ENCODE data around the gene STARD6.
"Not testable (repeated sequence)": the region's sequence is repeated elsewhere in the genome, so short reads cannot be mapped to it uniquely, and the experiment has no call there.

STARD6 gene

DNA sequence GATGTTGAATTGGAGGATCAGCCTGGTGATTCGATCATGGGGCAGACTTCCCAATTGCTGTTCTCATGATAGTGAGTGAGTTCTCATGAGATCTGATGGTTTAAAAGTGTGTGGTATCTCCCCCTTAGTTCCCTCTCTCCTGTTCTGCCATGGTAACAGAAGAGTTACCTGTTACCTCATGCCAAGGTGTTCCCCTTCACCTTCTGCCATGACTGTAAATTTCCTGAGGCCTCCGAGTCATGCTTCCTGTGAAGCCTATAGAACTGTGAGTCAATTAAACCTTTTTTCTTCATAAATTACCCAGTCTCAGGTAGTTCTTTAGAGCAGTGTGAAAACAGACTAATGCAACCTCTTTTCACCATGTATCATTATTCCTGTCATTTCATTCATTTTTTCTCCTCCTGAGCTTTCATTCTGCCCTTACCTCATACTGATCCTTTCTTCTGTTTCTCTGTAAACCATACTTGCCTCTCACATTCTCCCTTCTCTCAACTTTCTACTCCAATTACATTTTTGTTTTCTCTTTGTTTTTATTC, 22.0 kb downstream of the STARD6 start:
- DNase-seq = no peak

DNA sequence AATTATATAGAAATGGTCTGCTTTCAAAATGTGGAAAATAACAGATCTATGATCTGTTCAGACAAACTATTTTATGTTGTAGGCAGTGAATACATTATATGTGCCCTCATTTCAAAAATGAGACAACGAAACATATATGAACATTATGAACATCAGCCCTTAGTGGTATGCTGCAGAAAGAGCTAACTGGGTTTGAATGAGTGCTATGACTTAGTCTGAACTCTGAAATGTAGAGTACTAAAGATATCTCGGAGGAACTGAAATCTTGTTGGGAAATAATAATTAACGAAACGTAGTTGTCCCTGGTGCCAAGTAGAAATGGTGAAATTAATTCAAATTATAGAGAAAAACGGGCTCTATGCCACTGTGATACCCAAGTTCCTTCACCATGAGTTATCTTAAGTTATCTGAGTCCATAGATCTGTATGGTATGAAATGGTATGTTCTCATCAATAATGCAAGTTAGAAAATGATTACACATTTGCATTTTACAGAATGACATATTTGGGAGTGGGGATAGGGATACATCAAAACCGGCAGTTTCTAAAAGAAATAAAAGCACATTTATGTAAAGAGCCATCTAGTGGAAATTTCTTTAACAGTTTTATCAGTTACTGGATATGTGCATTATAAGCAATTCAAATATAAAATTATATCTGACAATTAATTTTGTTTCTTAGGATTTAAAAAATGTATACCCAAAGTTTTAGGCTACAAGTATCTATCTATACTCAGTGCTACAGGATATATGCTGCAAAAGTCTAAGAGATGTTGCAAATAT, 26.7 kb downstream of the STARD6 start:
- no peak for DNase-seq

DNA sequence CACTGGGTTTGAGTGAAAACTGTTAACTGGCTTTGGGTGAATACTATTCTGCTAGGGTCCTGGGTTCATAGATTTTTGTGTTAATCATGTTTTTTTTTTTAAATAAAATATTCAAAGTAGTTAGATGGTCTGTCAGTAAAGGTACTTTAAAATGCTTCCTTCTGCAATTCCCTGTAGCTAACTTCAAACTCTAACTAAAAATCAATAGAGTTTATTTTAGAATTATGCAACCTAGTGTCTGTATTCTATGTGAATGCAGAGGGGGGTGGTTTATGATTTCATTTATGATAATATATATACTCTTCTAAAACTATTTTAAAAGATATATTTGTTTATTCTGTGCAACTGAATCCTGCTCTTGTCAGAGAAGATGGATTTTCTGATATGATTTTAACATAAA, 27.9 kb downstream of the STARD6 start:
- no peak for DNase-seq

DNA sequence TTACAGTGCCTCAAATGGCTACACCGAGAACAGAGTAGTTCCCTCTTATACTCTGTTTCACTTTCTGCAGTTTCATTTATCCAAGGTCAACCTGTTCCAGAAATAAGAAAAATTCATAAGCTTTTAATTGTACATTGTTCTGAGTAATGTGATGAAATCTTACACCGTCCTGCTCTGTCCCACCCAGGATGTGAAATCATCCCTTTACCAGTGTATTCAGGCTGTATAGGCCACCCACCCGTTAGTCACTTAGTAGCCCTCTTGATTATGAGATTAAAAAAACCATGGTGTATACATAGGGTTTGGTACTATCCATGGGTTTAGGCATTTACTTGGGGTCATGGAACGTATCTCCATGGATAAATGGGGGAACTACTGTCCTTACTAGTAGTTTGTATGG, 29.8 kb downstream of the STARD6 start:
- DNase-seq = no peak

DNA sequence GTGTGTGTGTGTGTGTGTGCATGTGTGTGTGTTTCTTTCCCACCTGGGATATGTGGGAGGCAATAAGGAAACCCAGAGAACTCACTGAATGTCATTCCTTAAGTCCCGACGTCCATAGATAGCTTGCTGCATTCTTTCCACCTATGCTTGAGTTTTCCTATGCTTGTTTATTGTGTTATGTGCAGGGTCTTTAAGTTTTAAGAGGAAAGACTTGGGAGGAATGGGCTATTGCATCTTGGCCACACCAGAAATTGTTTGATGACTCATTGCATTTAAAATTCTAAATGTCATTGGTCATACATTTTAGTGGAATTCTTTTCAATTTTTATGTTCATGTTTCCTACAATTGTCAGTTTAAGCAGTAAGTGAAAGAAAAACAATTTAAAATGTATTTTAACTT, 33.7 kb downstream of the STARD6 start:
- DNase-seq = no peak

DNA sequence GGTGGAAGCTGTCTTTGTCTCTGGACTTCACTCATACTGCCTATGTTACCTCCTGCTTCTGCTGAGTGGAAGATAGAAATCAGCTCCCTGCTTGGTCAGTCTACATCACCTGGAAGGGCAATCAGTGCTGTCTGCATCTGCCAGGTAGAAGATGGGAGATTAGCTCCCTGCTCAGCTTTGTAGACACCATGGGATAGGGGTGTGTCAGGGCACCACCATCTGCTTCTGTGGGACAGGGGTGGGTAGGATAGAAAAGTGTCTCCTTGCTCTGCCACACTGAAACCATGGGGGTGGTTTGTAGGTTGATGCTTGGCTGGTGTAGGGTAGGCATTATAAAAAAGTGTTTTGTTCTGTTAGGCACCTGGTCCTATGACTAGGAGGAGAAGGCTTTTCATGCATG, 34.1 kb downstream of the STARD6 start:
- DNase-seq = no peak

DNA sequence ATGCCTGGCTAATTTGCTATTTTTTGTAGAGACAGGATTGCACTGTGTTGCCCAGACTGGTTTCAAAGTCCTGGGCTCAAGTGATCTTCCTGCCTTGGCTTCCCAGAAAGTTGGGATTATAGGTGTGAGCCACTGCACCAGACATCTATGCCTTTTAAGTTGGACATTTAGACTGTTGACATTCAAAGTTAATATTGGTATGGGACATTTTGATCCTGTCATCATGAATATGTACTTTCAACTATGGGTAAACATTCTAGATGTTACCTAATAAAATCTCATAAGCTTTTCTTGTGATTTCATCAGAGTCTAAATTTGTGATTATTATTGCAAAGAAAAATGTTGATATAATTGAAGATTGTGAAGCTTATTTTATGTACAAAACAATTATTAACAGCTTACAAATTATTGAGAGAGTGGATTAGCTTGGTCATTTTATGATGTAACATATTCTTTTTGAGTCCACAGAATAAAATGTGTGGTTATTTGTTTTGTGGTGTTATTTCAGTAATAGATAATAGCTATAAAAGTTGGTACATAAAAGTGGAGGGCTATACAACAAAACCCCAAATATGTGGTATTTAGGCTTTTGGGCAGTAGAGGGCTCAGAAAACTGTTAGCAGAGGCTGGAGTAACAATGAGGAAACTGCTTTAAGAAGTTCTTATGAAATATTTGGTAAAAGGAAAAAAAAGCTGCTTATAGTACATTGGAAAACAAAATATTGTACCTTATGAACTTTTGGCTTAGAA, 41.4 kb downstream of the STARD6 start:
- DNase-seq = no peak

DNA sequence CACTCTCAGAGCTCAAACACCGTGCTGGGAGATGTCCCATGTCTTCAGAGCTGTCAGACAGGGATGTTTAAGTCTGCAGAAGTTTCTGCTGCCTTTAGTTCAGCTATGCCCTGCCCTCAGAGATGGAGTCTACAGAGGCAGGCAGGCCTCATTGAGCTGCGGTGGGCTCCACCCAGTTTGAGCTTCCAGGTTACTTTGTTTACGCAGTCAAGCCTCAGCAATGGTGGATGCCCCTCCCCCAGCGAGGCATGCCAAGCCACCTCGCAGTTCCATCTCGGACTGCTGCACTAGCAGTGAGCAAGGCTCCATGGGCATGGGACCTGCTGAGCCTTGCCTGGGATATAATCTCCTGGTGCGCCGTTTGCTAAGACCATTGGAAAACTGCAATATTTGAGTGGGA, 48.1 kb downstream of the STARD6 start:
- not testable (repeated sequence) for DNase-seq

DNA sequence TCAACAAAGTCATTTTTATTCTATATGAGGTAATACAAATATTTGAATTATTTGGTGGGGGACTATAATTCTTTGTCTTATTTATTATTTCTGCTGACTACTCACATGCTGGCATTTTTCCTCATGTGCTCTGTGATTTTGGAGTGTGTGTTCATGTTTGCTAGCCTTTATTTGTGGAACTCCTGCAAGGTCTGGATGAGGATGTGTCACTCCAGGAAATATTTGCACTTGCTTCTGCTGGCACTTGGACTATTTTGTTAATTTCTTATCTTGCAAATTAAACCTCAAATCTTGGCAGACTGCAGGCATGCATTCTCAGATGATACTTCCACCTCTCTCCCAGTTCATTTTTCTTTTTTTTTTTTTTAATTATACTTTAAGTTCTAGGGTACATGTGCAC, 54.2 kb downstream of the STARD6 start:
- no peak for DNase-seq

DNA sequence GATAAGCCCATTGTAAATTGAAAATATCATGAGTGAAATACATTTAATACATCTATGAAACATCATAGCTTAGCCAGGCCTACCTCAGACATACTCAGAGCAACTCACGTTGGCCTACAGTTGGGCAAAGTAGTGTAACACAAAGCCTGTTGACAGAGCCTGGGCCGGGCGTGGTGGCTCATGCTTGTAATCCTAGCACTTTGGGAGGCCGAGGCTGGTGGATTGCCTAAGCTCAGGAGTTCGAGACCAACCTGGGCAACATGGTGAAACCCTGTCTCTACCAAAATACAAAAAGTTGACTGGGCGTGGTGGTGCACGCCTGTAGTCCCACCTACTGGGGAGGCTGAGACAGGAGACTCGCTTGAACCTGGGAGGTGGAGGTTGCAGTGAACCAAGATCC, 58.7 kb downstream of the STARD6 start:
- not testable (repeated sequence) for DNase-seq

DNA sequence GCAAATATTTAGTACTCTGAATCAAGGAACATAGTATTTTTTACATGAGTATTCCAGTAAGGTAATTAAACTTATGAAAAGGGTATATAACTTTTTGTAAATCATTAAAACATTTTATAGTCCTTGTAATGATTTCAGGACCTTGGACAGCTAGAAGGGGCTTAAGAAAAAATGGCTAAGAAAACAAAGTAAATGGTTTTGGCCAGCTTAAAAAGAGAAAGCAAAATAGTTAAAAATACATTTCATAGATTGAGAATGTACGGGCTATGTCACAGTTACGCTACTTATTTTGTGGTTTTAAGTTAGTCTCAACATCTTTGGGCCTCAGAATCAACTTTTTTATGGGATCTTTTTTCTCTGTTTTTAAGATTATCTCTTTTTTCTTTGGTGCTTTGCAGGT, 61.6 kb downstream of the STARD6 start:
- no peak for DNase-seq

DNA sequence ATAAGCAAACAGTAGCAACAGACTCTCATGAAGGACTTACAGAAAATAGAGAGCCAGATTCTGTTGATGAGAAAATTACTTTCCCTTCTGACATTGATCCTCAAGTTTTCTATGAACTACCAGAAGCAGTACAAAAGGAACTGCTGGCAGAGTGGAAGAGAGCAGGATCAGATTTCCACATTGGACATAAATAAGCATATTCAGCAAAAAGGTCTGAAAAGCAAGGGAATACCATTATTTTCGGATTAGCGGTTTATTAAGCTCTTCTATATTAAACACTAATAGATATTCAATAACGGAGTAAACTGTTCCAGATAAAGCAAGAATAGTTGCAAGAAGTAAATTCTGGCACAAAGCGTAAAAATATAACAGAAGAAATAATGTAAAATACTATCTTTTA, 63.4 kb downstream of the STARD6 start:
- DNase-seq = no peak

DNA sequence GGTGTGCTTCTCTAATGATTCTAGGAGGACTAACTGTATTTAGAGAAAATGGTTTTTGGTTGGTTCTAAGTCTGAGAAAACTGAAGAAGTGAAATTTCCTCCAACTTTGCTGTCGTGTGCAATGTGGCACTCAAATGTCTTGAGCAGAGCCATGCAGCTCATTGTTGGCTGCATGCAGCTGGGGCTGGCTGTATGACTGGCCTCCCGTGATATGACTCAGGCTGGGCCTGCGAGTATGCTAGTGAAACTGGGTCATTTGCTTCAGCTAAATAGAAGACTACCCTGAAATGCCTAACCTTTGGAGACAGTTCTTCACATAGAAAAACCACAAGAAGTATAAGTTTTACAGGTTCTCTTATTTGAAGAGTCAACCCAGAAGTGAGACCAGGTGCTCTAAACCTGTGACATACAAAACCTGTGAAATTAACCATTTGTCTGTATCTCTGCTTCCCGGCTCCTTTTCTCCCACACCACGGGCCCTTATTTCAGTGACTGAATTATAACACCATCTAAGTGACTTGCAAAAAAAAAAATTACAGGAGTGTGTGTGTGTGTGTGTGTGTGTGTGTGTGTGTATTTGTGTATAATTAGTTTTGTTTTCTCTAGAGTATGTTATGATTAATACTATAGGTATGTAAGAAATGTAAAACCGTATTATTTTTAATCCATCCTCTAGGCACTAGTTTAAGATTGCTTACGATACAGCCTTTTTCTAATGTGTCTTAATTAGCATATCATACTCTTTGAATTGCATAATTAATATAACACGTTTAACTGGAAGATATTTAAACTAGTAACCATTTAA, 72.5 kb downstream of the STARD6 start:
- DNase-seq = no peak

DNA sequence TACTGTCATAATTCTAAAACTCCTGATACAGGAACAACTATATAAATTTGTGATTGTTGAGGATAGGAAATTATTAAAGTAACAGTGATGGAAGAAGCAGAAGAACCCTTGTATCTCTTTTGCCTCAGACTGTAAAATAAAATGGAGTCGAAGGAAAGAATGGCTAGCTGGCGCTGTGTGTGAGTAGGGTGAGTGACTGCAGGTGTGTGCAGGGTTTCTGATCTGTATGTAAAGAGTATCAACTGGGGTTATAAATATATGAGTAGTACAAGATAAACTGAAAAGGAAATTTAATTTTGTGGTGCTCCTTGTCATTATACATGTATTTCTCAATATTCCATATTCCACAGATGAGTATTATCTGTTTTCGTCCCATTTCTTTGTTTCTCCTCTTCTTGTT, 73.1 kb downstream of the STARD6 start:
- no peak for DNase-seq

DNA sequence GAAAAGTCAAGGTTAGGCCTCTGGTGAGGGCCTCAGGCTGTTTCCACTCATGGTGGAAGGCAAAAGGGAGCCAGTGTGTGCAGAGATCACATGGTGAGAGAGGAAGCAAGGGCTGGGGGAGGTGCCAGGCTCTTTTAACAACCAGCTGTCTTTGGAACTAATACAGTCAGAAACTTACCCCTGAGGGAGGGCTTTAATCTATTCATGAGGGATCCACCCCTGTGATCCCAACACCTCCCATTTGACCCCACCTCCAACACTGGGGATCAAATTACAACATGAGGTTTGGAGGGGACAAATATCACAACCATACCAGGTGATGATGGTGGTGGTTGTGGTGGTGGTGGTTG, 77.5 kb downstream of the STARD6 start:
- no peak for DNase-seq

DNA sequence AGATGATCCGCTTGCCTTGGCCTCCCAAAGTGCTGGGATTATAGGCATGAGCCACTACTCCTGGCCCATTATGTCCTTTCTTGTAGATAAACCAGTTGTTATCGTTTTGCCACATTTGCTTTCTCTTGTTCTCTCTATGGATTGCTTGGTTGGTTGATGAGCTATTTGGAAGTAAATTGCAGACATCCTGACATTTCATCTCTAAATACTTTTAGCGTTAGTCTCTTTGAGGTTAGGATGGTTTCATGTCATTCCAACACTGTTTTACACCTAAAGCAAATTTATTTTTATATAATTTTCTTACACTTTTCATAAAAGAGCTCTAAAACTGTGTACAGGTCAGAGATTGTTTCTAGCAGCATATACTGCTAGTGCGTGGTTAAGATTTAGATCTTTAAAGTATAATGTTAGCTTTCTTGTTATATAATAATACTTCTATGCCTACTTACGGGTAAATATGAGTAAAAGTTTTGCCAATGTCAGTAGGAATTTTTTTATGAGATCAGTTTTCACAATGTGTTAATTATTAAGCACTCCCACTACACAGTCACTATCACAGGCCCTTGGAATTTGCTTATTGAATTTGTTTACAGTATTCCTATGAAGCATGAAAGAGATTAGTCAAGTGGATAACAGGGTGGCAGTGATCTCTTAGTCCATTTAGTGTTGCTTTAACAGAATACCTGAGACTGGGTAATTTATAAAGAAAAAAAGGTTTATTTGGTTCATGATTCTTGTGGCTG, 78.0 kb downstream of the STARD6 start:
- DNase-seq = no peak

DNA sequence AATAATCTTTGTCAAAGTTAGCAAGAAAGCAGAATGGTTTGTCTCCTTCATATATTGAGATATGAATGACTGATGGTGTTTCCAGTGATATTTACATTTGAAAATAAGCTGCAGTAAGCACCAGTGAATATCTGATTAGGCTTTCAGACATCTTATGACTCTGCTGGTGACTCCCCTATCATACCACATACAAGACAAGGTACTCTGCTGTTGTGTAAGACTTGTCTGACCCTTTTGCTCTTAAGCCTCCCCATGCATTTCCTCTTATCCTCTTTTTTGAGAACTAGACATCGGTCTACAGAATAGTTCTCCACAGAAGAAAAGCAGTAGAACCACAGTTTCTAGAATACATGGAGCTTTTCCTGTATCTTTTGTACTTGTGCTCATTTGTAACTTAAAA, 79.0 kb downstream of the STARD6 start:
- DNase-seq = no peak

DNA sequence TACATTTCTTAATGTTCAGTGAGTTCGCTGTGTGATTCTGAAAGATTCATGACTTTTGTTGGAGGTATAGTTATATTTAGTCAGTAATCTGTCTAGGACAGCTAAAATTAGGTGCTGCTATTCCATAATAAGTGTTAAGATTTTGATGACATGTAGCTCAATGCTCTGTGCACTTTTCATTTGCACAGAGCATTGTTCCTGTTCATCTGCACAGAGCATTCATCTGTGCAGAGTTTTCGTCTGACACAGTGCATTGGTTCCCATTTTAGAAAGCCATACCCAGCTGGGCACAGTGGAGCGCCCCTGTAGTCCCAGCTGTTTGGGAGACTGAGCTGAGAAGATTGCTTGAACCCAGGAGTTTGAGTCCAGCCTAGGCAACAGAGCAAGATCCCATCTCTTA, 79.8 kb downstream of the STARD6 start:
- DNase-seq = no peak
